ENCODE data around the gene SLC41A3.
A peak's percentile ranks its signal among the peaks of the same experiment; 100 is the strongest.

SLC41A3 gene

DNA sequence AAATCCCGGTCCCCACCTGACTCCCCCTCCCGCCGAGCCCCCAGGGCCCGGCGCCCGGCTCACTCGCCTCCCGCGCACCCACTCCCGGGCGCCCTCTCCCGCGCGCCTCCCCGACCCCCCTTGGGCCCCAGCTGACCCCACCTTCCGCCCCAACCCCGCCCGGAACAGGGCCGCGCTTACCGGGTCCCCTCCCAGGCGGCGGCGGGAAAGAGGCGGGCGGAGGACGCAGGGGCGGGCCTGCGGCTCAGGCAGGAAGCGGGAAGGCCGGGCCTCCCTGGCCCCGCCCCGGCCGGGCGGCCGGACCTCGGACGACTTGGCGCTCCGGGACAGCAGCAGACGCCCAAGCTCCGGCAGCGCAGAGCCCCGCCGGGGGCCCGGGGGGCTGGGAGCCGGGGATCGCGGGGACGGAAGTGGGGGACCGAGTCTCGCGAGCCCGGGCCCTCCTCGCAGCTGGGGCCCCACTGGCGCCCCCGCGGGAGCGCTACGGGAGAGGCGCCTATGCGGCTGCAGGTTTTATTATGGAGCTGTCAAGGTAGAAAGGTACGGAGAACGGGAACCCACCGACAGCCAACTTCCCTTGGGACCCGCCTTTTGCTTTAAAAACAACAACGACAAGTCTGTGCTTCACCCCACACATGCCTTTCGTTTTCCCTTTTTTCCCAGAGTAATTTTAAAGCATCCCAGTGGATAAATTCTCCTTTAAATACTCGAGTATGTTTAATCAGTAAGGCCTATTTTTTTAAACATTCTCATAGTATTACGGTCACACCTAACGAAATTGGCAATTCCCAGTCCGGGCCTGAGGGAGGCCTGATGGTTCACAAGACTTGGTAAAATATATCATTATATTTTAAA is at the start of gene SLC41A3:
Gene SLC41A3 (minus strand): TSS at position 212 of the 855 bp plus-strand sequence. CDS start 15,905 bp downstream, outside the sequence.
- DNase-seq = peak; percentile 82

DNA sequence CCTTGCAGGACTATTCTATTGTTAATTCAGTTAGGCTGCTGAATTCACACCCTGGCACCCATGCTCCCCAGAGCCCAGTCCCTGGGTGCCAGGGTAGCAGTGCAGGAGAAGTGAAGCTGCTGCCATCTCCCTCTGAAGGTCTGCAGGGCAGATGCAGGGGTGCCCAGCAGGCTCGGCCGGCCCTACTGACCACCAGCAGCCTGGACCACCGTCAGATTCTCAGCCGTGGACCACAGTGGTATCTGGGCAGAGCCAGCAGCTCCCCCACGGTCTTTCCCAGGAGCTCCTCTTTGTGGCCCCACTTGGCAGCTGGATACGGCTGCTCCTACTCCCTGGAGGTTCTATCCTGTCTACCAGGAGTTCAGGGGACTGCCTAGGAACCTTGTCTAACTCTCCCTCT is 49.7 kb upstream of the SLC41A3 start:
- DNase-seq = no peak

DNA sequence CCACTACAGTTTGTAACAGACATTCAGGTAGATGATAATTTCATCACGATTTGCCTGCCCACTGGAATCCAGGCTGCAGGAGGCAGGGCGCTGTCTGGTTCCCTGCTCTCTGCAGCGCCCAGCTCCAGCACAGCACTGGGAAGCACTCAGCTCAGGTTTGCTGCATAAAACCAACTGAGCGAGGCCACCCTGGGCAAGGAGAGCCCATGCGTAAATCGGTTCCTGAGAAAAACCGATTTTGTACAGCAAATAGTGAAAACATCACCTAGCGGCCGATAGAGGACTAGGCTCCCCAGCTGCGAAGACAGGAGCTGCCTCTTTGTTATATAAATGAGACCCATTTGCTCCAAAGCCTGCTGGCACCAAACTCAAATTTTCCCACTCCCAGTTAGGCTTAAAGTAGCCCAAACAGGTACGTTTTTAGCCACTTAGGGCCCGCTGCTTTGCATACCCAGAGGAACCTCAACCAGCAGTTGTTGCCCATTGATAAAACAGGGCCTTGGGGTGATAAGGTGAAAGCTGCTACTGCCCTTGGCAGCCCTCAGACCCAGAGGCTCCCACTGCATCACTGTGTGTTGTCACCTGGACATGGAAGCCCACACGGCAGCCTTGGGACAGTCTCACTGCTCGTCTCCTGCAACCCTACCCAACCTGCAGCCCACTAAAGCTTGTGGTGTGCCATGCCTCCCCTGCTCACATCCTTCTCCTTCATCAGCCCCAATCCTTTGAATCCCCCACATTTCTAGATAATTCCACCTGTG is 49.0 kb upstream of the SLC41A3 start:
- peak; percentile 25 for DNase-seq

DNA sequence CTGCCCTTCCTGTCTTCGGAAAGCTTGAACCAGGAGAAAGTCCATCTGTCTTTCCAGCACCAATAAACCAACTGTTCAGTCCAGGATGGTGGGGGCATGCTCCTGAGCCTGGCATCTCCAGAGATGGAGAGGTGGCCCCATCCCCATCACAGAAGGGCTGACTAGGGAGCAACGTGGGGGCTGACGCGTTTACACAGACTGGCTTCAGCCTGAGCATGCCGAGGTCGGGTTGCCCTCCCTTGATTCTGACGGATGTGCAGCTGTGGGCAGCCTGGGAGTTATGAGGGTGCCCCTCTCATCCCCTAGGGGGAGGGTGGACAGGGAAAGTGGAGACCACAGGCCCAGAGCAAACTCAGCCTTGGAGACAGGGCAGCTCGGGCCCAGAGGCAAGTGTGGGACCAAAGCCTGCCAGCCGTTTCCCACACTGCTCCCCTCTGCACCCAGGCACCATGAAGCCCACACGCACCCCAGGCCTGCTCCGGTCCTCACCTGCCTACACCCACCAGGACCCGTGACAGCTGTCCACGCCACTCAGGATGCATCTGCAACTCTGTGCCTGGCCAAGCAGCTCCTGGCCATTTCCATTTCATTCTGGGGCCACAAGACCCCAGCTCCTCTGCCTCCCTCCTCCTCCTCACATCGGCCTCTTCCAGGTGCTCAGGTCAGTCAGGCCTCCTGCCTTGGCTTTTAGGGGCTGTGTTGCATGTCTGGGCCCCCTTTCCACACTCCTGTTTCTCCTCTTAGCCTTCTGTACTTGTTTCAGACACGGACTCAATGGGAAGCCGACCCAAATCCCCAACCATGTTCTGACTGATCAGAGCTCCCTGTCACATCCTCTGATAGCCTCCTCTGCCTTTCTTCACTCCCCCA is 48.2 kb upstream of the SLC41A3 start:
- DNase-seq = no peak

DNA sequence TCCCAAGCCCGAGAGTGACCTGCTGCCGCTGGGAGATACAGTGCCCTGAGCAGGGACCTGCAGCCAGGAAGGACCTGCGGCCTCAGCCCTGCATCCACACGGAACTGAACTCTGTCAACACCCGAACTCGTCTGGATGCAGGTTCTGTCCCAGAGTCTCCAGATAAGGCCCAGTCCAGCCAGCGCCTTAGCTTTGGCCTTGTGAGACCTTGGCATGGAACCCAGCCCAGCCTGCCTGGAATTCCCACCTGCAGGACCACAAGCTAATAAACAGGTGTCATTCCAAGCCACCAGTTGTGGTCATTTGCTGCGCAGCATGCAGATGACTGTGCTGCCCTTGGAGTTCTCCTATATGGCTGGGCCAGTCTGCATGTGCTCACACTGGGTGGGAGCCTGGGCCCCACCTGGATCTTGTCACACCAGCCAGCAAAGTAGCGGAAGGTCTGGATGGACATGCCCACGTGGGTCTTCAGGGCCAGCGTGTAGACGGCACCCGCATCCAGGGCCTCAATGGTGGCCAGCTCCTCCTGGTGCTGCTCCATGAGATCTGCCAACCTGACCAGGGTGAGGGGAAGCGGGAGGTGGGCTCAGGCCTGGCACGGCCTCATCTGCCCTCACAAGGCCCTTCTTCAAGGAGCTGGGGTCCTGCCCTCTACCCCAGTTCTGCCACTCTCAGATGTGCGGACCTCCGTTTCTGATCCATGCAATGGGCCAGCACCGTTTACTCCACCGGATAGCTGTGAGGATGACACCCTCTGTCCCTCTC is 47.2 kb upstream of the SLC41A3 start:
- no peak for DNase-seq

DNA sequence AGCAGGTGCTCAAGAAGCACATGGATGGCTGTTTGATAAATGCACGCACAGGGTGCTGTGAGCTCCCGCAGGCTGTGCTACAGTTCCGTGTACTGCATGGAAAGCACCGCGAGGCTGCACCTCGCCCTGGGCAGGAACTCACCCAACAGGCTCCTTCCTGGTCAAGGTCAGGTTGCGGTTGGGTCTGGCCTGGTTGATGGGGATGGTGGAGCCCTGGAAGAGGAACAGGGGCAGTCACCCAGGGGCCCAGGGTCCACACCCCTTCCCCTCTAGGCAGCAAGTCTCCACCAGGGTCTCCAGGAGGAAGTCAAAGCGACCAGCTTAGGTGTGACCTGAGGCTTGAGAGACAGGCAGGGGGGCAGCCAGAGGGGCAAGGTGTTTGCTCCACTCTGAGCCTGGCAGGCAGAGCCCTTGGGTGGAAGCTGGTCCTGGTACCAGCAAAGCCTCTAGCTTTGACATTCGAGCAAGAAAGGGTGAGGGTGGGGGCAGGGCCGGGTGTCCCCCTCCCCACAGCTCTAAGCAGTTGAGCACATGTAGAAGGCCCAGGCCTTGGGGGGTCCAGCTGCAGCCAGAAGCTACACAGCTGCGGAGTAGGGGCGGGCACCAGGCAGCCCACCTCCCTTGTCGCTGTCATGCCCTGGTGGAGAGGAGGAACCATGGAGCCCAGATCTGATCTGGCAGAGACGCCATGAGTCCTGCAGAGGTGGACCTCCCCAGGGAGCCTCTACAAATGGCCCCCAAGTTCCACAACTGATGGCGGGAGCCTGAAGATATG is 46.3 kb upstream of the SLC41A3 start:
- DNase-seq = no peak

DNA sequence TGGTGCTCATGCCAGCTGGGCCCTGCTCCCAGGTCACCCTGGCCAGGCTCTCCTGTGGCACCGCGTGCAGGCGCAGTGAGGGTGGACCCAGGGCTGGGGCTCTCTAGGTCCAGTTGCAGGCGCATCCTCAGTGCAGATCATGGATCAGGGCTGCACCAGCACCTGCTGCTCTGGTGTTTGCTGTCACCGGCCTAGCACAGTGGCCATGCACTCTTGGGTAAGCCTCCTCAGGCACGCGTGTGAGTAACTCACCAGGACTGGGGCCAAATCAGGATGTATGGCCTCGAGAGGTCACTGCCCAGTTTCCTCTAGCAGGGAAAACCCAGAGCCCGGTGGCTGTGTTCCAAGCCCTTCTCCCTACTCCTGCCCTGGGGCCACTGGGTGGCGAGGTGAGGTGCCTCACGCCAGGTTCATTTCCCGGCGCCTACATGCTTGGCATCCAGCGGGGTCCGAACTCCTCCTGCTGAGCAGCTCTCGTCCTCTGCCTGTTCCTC is 45.5 kb upstream of the SLC41A3 start:
- no peak for DNase-seq

DNA sequence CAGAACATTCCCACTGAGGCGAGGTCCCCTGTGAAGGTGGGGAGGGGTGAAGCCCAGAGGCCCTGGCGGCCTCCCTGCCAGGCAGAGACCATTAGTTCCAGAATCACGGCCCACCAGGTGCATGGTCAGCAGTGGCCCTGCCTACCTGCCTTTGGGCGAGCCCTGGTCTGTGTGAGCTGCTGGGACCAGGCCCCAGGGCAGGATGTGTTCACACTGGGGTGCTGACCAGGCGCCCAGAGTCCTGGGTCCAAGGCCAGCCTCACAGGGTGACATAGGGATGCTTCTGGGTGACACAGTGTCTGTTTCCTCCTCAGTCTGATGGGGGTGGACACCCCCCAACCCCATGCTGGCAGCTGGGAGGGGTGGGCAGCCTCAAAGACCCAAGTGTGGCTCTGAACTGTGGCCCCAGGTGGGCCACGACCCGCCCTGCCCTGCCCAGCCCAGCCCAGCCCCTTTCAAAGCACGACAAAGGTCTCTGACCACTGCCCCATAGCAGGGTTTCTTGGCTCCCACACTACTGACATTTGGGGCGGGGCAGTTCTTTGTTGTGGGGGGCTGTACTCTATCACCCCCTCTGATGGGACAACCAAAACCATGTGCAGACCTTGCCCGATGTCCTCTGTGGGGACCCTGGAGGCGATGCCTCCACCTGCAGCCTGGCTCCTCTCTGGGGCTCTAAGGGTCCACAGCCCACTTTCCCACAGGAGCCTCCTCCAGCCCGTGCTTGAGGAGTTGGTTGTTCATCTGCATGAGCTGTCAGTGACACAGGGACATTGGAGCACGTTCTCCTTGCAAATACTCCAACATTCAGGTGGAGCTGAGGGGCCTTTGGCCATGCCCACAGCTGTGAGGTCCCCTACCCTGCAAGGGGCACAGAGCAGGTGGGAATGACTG is 44.8 kb upstream of the SLC41A3 start:
- DNase-seq = no peak

DNA sequence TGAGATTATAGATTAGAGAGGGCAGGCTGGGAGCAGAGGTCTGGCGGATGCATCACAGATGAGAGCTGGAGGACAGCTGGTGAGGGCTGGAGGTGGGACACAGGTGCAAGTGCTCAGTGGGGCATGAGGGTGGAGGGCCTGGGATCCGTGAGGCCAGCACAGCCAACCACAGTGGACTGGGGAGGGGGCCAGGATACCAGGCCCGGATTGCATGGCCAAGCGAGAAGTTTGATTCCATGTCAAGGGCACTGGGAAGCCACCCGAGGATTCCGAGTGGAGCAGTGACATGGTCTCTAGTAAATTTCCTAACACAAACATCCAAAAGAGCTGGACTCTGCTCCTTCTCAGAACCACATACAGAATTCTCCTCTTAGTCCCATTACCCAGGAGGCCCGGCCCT is 44.0 kb upstream of the SLC41A3 start:
- DNase-seq = no peak

DNA sequence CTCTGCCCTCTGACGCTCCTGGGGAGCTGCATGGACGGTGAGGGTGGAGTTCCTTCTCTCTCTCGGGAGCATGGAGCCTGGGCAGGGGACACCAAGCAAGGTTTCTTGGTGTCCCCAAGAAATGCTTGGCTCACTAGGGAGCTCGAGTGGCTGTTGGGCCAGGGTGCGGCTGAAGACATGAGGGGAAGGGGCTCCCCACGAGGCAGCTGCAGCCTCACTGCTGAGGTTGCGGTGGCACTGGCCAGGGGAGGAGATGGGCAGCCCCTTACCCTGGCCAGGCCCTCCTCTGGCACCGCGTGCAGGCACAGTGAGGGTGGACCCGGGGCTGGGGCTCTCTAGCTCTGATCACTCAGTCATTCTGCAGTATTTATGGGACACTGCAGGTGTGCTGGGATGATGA is 43.5 kb upstream of the SLC41A3 start:
- no peak for DNase-seq

DNA sequence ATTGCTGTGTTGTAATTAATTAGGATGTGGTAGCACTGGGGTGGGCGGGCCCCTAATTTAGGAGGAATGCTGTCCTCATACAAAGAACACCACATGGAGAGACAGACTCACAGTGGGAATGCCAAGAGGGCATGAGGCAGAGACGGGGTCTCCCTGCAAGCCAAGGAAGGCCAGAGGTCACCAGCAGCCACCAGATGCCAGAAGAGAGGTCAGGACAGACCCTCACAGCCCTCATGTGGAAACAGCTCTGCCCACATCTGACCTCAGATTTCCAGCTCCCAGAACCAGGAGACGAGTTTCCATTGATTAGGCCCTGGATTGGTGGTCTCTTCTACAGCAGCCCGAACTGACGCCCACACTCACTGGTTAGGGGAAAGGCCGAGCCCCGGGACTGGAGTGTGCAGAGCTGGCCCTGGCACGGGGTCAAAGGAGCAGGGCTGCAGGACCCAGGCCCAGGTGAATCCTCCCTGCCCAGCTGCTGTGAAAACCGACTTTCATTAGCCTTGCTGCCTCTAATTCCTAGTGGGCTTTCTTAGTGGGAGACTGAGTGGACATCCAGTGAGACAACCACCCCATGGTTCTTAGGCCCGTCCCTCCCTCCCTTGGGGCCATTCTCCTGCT is 43.0 kb upstream of the SLC41A3 start:
- DNase-seq = no peak

DNA sequence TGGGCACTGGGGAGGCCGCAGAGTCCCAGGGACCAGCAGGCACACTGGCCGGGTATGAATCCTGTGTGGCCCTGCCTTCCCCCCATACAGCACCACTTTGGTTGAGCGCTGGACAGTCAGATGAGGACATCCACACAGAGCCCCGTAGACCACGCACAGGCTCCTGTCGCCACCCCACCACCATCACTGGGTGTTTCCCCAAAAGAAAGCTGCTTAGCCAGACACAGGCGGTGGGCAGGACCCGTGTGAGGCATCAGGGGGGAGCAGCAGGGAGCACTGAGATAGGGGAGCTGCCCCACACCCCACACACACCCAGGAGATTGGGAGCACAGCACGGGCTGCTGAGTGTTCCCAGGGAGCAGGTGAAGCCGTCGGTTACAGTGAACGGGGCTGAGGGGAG is 42.4 kb upstream of the SLC41A3 start:
- DNase-seq = no peak

DNA sequence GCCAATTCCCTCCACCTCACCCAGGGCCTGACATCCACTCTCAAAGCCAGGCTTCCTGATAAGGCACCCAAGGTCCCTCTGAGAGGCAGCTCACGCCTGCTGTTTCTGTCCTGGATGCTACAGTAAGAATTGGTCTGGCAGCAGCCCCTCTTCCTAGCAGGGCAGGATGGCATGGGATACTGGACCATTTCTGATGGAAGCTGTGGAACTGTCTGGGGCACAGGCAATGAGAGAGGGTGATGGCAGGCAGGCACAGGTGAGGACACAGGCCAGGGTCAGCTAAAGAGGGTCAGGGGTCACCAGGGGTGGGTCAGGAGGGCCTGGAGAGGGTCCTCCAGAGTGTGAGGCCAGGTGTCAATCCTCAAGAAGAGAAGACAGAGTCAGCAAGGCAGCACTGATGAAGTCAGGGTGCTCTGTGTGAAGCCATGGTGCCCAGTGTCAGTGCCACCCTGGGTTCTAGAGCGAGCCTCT is 41.9 kb upstream of the SLC41A3 start:
- no peak for DNase-seq

DNA sequence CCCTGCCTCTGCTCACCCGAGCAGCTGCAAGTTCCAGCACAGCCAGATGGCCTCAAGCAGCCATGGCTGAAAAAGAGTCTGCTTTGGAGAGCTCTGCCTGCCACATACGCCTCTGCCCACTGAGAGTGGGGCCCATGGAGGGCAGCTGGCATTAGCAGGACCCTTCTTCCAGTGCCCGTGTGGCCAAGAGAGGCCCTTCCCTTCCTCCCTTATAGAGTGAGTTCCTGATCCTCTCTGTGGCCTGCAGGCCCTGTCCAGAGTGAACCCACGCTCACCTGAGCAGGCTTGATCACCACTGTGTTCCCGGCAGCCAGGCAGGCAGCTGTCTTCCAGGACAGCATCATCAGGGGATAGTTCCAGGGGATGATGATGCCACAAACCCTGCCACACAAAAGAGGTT is 41.4 kb upstream of the SLC41A3 start:
- peak; percentile 5 for DNase-seq

DNA sequence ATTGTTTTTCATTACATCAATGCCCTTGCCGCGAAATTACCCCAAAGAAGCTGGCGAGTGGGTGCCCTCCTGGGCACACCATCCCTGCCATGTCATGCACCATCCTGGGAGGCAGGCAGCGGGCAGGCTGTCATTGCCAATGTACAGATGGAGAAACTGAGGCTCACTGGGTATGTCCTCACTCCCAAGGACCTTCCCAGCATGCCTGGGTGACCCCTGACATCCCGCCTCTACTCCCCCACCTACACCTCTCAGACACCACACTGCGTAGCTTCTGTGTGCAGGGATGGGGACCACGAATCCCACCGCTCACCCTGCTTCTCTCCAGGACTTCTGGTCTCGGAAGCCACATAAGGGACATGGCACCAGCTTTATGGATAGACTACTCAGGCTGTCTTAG is 41.0 kb upstream of the SLC41A3 start:
- DNase-seq = no peak

DNA sequence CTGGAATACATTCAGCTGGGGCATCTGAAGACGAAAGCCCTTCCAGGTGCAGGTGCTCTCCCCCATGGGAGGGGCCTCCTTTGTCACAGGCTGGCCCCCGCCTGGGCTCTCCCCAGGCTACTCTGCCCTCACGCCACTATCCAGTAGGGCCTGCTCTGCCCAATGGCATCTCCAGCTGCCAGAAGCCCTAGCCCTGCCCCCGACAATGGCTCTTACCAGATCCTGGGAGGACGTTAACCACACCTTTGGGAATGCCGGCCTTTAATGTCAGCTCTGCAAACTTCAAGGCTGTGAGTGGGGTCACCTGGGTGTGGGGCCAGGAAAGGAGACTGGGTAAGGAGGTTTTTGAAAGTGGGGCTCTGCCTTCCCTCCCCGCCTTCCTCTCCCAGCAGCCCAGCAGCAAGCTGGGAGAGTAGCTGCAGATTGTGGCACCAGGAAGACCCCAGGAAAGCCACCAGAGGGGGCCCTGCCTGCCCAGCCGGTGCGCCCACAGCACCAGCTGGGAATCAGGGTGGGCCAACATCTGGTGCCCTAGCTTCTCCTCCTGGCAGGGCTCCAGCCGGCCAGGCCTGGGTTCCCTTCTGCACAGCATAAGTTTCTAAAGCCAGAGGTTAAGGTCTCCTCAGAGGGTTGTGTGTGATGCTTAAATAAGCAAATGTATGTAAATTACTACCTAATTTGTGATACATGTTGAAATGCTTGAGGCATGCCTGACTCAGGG is 40.4 kb upstream of the SLC41A3 start:
- peak; percentile 72 for DNase-seq

DNA sequence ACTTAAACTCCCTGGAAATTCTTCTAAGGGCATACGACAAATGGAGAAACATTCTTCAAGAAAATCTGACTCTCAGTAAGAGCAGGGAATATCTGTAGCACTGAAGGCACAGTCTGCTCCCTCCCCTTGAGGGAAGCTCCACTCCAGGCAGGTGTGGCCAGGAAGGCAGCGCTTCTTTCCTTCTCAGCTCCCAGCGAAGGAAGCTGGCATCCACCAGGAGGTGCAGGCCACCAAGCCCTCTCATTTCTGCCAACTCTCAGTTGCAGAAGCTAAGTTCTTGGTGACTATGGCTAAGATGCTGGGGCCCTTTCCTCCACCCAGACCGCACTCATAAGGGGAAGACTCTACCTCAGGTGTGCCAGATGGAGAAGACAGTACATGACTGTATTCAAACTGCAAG is 37.7 kb upstream of the SLC41A3 start:
- no peak for DNase-seq

DNA sequence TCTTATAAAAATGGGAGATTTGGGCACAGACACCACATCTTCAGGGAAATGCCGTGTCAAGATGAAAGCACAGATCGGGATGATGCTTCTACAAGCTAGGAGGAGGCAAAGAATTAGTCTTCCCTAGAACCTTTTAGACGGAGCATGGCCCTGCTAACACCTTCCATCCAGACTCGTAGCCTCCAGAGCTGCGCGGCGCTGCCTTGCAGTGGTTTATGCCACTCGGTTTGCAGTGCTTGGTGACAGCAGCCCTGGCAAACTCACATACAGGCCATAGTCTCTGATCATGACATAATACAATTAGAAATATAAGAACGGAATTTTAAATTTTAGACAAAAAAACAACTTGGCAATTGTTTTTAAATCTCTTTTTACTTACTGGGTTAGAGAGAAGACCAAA is 37.1 kb upstream of the SLC41A3 start:
- no peak for DNase-seq

DNA sequence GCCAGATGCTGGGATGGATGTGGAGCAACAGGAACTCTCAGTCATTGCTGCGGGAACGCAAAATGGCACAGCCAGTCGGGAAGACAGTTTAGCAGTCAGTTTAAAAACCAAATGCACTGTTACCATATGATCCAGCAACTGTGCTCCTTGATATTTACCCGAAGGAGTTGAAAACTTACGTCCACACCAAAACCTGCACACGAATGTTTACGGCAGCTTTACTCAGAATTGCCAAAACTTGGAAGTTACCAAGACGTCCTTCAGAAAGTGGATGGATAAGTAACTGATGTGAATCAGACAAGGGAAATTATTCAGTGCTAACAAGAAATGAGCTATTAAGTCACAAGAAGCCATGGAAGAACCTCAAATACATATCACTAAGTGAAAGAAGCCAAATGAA is 36.1 kb upstream of the SLC41A3 start:
- no peak for DNase-seq

All from NCI-H1694 treated with DMSO at 0.1 percent for 48 hours (cell line).